GM19023 (cell line): ENCODE measurements around the gene G2E3.
"Not testable (repeated sequence)": the region's sequence is repeated elsewhere in the genome, so short reads cannot be mapped to it uniquely, and the experiment has no call there.

Experiments
- ATAC-seq: cut with Tn5 transposase; IDR thresholded peaks from one replicate; pipeline ENCODE4 v1.9.1; 2021; ENCODE audit warnings: mild to moderate bottlenecking, moderate library complexity; ENCODE audit not compliant: unreplicated experiment

G2E3 gene

DNA sequence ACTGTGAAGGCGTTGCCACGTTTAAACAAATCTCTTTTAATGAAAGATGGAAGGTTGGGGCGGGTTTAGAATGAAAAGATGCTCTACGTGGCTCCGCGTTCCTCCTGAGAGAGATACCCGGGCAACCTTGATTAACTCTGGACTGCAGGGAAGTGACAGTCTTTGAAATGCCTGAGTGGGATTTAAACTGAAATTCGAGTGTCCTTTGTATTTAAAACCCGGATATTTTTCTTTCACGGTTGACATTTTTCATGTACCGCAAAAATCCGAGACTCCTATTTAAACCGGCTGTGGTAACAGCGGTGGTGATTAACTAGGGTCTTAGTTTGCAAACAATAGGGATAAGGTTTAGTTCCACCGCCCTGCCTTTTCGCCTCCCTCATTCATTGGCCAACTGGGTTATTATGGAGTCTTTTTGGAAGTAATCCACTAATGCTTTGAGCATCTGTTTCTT lies 707 bp downstream of the G2E3 start:
- ATAC-seq, result peak; percentile 12

GRCh38 chr14:30560581-30560980 lies 1.6 kb downstream of the G2E3 start:
- ATAC-seq, result no peak

GRCh38 chr14:30564235-30564867 lies 5.4 kb downstream of the G2E3 start:
- no peak for ATAC-seq

- no peak for ATAC-seq
Measured at GRCh38 chr14:30564868-30565248, 5.9 kb downstream of the G2E3 start.

DNA sequence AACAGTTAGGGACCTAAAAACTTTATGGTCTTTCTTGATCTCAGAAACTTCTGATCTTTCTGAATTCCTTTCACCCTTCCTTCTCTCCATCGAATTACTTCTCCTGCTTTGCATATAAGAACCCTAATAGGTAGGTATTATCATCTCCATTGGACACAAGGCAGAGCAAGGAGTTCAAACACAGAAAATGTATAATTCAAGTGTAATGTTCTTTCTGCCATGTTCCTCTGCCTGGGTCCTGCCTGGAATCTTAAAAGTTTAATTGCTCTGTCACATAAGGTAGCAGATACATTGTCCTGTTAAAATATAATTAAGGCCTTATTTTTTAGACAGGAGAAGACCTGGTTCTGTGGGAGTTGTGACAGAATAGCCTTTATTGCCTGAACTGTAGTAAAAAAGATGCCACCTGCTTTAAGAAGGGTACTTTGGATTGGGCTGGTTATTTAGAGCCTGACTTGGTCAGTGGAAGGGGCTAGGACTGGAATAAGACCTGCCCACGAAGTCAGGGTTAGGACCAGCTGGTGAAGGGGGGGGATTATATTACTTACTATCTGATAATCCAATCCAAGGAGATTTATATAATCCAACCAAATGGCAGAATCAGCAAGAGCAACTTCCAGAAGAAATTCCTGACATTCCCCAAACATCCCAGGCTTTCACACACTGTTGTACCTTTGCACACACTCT lies 10.4 kb downstream of the G2E3 start:
- ATAC-seq, result no peak

DNA sequence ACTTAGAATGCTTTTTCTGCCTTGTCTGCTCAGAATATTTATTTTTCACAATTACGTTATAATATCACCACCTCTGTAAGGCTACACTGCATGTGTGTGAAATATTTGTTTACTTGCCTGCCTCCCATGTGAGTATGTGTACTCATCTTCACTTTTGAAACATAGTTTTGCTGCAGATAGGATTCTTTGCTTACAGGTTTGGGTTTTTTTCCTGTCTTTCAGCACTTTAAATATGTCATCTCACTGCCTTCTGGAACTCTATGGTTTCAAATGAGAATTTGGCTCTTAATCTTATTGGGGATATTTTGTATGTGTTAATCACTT lies 10.9 kb downstream of the G2E3 start:
- ATAC-seq, result no peak

- ATAC-seq, result no peak
Measured at GRCh38 chr14:30572237-30572636, 13.3 kb downstream of the G2E3 start.

- ATAC-seq, result no peak
Measured at GRCh38 chr14:30572771-30573170, 13.8 kb downstream of the G2E3 start.

GRCh38 chr14:30573226-30573814 lies 14.4 kb downstream of the G2E3 start:
- ATAC-seq, result no peak

DNA sequence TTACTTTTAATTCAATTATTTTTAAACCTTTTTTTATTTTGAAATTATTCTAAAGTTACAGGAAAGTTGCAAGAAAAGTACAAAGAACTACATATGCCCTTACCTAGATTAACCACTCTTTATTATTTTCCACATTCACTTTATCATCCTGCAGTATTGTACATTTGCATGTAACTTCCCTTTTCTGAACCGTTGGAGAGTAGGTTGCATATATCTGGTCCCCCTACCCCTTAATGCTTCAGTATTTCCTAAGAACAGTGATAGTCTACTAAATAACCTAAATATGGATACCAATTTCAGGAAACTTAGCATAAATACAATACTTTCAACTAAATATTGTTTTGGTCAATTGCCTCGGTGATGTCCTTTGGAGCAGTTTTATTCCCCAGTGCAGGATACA lies 15.0 kb downstream of the G2E3 start:
- no peak for ATAC-seq

- not testable (repeated sequence) for ATAC-seq
Measured at GRCh38 chr14:30574777-30575176, 15.8 kb downstream of the G2E3 start.

DNA sequence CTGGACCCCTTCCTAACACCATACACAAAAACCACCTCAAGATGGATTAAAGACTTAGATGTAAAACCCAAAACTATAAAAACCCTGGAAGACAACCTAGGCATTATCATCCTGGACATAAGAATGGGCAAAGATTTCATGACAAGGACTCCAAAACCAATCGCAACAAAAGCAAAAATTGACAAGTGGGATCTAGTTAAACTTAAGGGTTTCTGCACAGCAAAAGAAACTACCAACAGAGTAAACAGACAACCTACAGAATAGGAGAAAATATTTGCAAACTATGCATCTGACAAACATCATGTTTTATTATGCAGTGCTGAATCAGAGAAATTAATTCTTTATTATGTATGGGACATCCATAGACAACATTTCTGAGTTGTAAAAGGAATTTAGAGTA lies 17.4 kb downstream of the G2E3 start:
- not testable (repeated sequence) for ATAC-seq

DNA sequence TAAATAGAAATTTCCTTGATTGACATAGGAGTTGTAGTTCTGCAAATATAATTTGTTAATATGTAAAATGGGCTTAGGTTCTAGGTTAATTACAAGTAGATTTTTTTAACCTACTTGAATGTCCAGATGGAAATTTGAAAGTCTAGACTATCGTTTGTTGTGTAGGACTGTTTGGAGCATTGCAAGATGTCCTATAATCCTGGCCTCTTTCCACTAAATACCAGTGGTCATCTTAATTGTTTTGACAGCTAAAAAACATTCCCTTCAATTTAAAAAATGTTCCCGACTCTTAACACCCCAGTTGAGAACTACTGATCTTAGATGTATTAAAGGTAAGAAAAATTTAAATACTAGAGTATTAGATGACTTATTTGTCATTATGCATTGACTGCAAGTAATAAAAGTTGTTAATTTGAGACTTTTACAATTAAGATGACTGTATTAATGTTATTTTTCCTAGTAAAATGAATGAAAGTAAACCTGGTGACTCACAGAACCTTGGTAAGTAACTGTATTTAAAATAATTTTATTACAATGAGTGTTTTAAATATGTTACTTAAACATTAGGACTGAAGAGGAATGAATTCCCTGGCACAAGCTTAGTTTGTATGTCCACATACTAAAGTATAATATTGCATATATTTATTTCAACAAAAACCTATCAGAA lies 21.8 kb downstream of the G2E3 start:
- ATAC-seq, result no peak

GRCh38 chr14:30581283-30581625 lies 22.3 kb downstream of the G2E3 start:
- no peak for ATAC-seq

GRCh38 chr14:30582376-30582775 lies 23.4 kb downstream of the G2E3 start:
- no peak for ATAC-seq

- ATAC-seq, result no peak
Measured at GRCh38 chr14:30584058-30584630, 25.2 kb downstream of the G2E3 start.

DNA sequence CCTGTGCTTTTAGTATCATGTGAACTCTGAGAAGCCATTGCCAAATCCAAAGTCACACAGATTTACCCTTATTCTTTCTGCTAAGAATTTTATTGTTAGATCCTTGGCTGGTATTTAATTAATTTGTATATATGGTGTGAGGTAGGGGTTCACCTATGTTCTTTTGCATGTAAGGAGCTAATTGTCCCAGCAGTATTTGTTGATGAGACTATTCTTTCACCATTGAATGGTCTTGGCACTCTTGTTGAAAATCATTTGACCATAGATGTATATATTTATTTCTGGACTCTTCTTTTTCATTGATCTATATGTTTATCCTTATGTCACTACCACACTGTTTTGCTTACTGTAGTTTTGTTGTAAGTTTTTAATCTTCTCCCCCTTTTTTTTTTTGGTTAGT lies 26.2 kb downstream of the G2E3 start:
- ATAC-seq, result no peak

DNA sequence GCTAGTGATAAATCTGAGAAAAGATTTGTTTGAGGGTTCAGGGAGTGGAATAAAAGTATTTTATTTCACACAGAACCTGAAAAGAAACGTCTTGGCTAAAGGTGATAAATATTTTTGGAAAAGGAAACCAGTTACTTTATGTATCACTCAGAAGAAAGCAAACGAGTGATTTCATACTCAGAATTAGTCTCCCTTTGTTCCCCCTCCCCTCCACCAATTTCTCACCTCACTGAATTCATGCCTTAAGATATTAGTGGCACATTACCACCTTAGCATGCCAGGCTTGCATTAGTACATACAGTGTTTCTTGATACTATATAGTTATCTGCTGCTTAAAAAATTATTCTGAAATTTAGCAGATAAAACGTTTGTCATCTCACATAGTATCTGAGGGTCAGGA lies 28.2 kb downstream of the G2E3 start:
- ATAC-seq, result no peak

DNA sequence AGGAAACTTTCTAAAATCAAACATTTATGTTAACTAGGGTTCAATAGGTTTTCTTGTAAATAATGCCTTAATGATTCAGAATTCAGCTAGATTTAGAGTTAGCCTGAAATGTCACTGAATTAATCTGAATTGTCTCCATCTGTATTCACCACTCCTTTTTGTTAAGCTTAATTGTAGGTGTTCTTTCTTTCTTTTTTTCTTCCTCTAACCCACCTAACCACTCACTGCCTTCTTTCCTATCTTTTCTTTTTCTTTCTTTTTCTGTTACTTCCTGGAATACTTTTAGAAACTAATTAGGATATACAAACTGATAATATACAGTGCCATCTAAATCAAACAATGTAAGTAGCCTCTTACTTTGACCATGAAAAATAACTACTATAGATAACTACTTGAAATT lies 29.9 kb downstream of the G2E3 start:
- ATAC-seq, result no peak

- ATAC-seq, result no peak
Measured at GRCh38 chr14:30596935-30597334, 38.0 kb downstream of the G2E3 start.

DNA sequence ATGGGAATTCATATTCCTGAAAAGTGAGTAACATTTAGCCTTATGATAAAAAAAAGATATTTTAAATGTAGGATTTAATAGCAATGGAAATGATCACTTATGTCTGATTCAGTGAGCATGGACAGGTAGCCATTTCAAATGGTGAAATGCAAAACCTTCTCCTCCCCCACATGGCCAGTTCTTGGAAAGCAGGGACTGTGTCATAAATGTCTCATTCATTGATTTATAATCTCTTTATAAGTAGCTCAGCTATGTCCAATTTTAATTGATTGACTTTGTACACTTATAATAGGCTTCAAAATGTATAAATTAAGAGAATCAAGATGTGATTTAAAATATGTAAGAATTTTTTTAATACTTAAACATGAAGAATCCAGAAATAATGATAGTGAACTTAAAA lies 38.5 kb downstream of the G2E3 start:
- ATAC-seq, result no peak
